PC-9 (cell line): Measurements from ENCODE around the gene FAM241A. TPM values are rescaled to one million over a fixed set of nuclear protein-coding genes. Genes with fewer than 3 reads are reported as not detected.

Source experiments
- BruUV-seq: library from RNA; stranded (reverse); fragments of 400-500 nt; replicated peaks from 2 replicates; lab custom pipeline; 2021; lab: Mats Ljungman, UMichigan
- CTCF ChIA-PET: fragments of 300-600 bp; sonication (Branson Sonifier 250); formaldehyde crosslinking; loops from one replicate; lab custom pipeline; 2022; ENCODE audit warnings: antibody characterized with exemption; lab: Charles Lee
- POLR2A ChIA-PET: fragments of 300-600 bp; sonication (Branson Sonifier 250); formaldehyde crosslinking; loops from one replicate; lab custom pipeline; 2022; ENCODE audit warnings: antibody characterized with exemption; ENCODE audit not compliant: unreplicated experiment; lab: Charles Lee
- DNase-seq, 2 experiments: peaks; one replicate each; pipeline versions ENCODE4 v3.0.0 to v3.0.0-alpha.2; 2015 to 2022; ENCODE audit warnings: mixed read lengths in 1 of 2
- H2AFZ ChIP-seq: fragments of 200-600 bp; sonication (generic); 2 replicates; pipeline ENCODE4 v1.8.1; 2017; ENCODE audit warnings: antibody characterized with exemption
- H3F3A ChIP-seq: fragments of 200-600 bp; sonication (generic); 2 replicates; pipeline ENCODE4 v1.8.1; 2017; ENCODE audit warnings: antibody characterized with exemption, mild to moderate bottlenecking, low read depth; ENCODE audit not compliant: insufficient read depth
- H3K27ac ChIP-seq: fragments of 200-600 bp; sonication (generic); 2 replicates; pipeline ENCODE4 v1.6.1; 2016; ENCODE audit warnings: mixed run types
- H3K27me3 ChIP-seq: fragments of 200-600 bp; sonication (generic); 2 replicates; pipeline ENCODE4 v1.6.1; 2016; ENCODE audit warnings: low read depth, mixed run types; ENCODE audit not compliant: insufficient read depth
- H3K36me3 ChIP-seq: fragments of 200-600 bp; sonication (generic); 2 replicates; pipeline ENCODE4 v1.6.1; 2016; ENCODE audit warnings: low read depth, mixed run types
- H3K4me1 ChIP-seq: fragments of 200-600 bp; sonication (generic); replicated peaks from 2 replicates; pipeline ENCODE4 v1.6.1; 2016; ENCODE audit warnings: mixed run types; ENCODE audit not compliant: insufficient read depth
- H3K4me2 ChIP-seq: fragments of 200-600 bp; sonication (generic); 2 replicates; pipeline ENCODE4 v1.6.1; 2017; ENCODE audit warnings: mixed run types
- H3K4me3 ChIP-seq: fragments of 200-600 bp; sonication (generic); 2 replicates; pipeline ENCODE4 v1.6.1; 2016; ENCODE audit warnings: mixed run types
- H3K79me2 ChIP-seq: fragments of 200-600 bp; sonication (generic); 2 replicates; pipeline ENCODE4 v1.6.1; 2017; ENCODE audit warnings: low read depth, mixed run types
- H3K9me2 ChIP-seq: fragments of 200-600 bp; sonication (generic); 2 replicates; pipeline ENCODE4 v1.8.1; 2017; ENCODE audit warnings: mild to moderate bottlenecking; ENCODE audit not compliant: insufficient read depth
- H3K9me3 ChIP-seq: fragments of 200-600 bp; sonication (generic); 2 replicates; pipeline ENCODE4 v1.8.1; 2016; ENCODE audit warnings: low read depth; ENCODE audit not compliant: insufficient read depth
- H4K20me1 ChIP-seq: fragments of 200-600 bp; sonication (generic); 2 replicates; pipeline ENCODE4 v1.8.1; 2017; ENCODE audit not compliant: insufficient read depth
- EZH2 ChIP-seq: fragments of 200-600 bp; sonication (generic); IDR thresholded peaks from 2 replicates; pipeline ENCODE4 v1.8.0; 2017; ENCODE audit warnings: antibody characterized with exemption, low read depth
- intact Hi-C: fragments of 100-400 bp; cut with micrococcal nuclease; formaldehyde crosslinking; loops from one replicate; pipeline ENCODE4 v1.10.0; 2022; ENCODE audit not compliant: unreplicated experiment
- total RNA-seq: library from RNA; stranded (reverse); gene quantifications from 2 replicates; pipeline ENCODE4 v1.2.3, GENCODE V29; 2021
- TF ChIP-seq, protein P1 (sequence below): fragments of 200-600 bp; sonication (generic); conservative IDR thresholded peaks from 2 replicates; pipeline ENCODE4 v1.6.1; 2017; ENCODE audit warnings: mixed run types, antibody characterized with exemption, mild to moderate bottlenecking, moderate library complexity

FAM241A gene
- total RNA-seq, 1 experiment from 2014 or later: 1.4 TPM

DNA sequence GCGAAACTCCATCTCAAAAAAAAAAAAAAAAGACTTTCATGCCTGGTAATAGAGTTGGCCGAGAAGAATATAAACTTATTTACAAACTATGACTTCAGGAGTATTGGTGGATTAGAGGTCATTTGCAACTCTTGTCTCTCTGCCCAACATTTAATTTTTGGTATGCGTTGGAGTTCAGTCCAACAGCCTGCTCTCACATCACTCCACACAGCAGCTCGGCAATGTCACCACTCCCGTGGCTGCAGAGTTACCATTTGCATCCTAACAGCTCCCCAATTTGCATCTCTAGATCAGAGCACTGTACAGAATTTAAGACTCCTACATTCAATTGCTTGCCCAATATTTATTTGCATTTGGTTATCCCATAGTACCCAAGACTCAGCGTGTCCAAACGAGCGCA is 45.4 kb downstream of the FAM241A start:
- ChIA-PET POLR2A (no interaction called here), CTCF (interaction anchor here (0.6 kb wide), 1 partner anchor 17 kb away, joined by 4 read pairs; no protein-coding TSS in a partner anchor)
- H3K9me3 ChIP-seq: no peaks in the 10 kb centered on the region; the same call in 1 of the 2 replicates
- H3K9me2 ChIP-seq: no peaks in the 10 kb centered on the region
- no peak for DNase-seq
- no peaks in the 10 kb centered on the region for H3K79me2 ChIP-seq
- no peak for TF ChIP-seq EZH2
- TF ChIP-seq, protein P1, sequence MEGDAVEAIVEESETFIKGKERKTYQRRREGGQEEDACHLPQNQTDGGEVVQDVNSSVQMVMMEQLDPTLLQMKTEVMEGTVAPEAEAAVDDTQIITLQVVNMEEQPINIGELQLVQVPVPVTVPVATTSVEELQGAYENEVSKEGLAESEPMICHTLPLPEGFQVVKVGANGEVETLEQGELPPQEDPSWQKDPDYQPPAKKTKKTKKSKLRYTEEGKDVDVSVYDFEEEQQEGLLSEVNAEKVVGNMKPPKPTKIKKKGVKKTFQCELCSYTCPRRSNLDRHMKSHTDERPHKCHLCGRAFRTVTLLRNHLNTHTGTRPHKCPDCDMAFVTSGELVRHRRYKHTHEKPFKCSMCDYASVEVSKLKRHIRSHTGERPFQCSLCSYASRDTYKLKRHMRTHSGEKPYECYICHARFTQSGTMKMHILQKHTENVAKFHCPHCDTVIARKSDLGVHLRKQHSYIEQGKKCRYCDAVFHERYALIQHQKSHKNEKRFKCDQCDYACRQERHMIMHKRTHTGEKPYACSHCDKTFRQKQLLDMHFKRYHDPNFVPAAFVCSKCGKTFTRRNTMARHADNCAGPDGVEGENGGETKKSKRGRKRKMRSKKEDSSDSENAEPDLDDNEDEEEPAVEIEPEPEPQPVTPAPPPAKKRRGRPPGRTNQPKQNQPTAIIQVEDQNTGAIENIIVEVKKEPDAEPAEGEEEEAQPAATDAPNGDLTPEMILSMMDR: no peak
- no TSS peak for BruUV-seq
- H4K20me1 ChIP-seq: no peaks in the 10 kb centered on the region
- no peak overlapping the region for H2AFZ ChIP-seq
- intact Hi-C loops: no loop called here
- H3K27ac ChIP-seq: no peak overlapping the region
- no peaks in the 10 kb centered on the region for H3K4me1 ChIP-seq
- no peaks in the 10 kb centered on the region for H3K36me3 ChIP-seq
- no peaks in the 10 kb centered on the region for H3K27me3 ChIP-seq
- 0 out of 2 replicates have a peak, but pooled peaks cover 13% of the 10 kb centered on the region for H3F3A ChIP-seq
- no peak overlapping the region for H3K4me2 ChIP-seq
- no peak overlapping the region for H3K4me3 ChIP-seq

DNA sequence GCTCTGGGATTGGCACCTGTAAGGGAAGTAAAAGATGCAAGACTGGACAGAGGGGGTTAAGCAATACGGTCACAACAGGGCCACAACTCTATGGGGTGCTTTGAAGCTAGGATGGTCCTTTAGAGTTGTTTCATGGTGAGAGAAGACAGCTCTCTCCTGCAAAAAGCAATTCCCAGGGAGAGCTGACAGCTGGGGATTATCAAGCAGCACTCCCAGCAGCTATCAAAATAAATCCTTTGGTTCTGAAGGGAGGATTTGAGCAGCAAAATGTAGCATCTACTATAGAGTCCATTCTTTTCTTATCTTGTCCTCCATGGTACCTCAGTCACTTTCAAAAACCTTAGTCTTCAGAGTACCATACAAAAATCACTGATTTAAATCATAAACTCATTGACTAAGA is 51.2 kb downstream of the FAM241A start:
- H3K9me3 ChIP-seq: no peaks in the 10 kb centered on the region; the same call in 1 of the 2 replicates
- no peaks in the 10 kb centered on the region for H3K79me2 ChIP-seq
- H3K36me3 ChIP-seq: no peaks in the 10 kb centered on the region
- ChIA-PET CTCF (no interaction called here), POLR2A (no interaction called here)
- TF ChIP-seq, protein P1: no peak
- no peak for TF ChIP-seq EZH2
- H3K4me3 ChIP-seq: no peak overlapping the region
- no TSS peak for BruUV-seq
- no peaks in the 10 kb centered on the region for H4K20me1 ChIP-seq
- H3F3A ChIP-seq: peaks cover 25% of the 10 kb centered on the region
- no peak overlapping the region for H3K4me2 ChIP-seq
- H3K27me3 ChIP-seq: no peaks in the 10 kb centered on the region
- intact Hi-C loops: no loop called here
- no peak overlapping the region for H2AFZ ChIP-seq
- 0 out of 2 replicates have a peak, but pooled peaks cover 3% of the 10 kb centered on the region for H3K9me2 ChIP-seq
- no peak overlapping the region for H3K27ac ChIP-seq
- DNase-seq: no peak
- H3K4me1 ChIP-seq: peaks cover 30% of the 10 kb centered on the region

DNA sequence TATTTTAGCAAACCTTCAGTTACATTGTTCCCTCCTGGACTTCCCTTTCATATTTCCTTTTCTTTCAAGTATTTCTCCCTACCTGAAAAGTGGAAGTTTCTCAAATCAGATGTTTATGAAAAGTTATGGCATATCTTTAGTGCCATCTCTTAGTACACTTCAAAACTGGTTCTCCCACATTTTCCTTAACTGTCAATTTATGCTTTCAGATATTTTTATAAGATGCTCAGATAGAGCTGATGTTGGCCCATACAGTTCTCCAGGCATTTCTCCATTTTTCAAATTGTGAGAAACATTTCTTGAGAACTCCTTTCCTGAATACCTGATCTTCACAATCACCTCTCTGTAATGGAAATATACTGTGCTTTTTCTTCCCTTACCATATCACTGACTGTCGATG is 53.8 kb downstream of the FAM241A start:
- Histone ChIP-seq H3K4me2 (peak overlapping the region; percentile 45; the same call in 1 of the 2 replicates), H3K27ac (peak overlapping the region; percentile 75), H2AFZ (no peak overlapping the region), H3K4me3 (peak overlapping the region; percentile 8; the same call in 1 of the 2 replicates), H3K9me2 (0 out of 2 replicates have a peak, but pooled peaks cover 3% of the 10 kb centered on the region), H3K9me3 (no peaks in the 10 kb centered on the region), H3K36me3 (no peaks in the 10 kb centered on the region), H4K20me1 (no peaks in the 10 kb centered on the region), H3K79me2 (no peaks in the 10 kb centered on the region), H3F3A (peaks cover 25% of the 10 kb centered on the region), H3K27me3 (no peaks in the 10 kb centered on the region), H3K4me1 (peaks cover 30% of the 10 kb centered on the region)
- ChIA-PET POLR2A (interaction anchor here (0.7 kb wide), 1 partner anchor 56 kb away, joined by 4 read pairs; no protein-coding TSS in a partner anchor), CTCF (no interaction called here)
- TF ChIP-seq EZH2: no peak
- TF ChIP-seq, protein P1: no peak
- BruUV-seq: no TSS peak
- intact Hi-C loops: no loop called here
- DNase-seq: peak in 1 of 2 experiments; percentile 85
